Stimulated activated CD4-positive, alpha-beta T cell treated with anti-CD3 and anti-CD28 coated beads, TNF-alpha, amount 100 ng/mL, for 48 hours (primary cell): ENCODE data around the gene TMEM204.
"Not testable (repeated sequence)": the region's sequence is repeated elsewhere in the genome, so short reads cannot be mapped to it uniquely, and the experiment has no call there.

ENCODE experiments used
- DNase-seq, 3 donors: peaks; one replicate each; pipeline ENCODE4 v3.0.0-alpha.2; 2020; ENCODE audit warnings: low read depth in 3 of 3

The TMEM204 gene

DNA sequence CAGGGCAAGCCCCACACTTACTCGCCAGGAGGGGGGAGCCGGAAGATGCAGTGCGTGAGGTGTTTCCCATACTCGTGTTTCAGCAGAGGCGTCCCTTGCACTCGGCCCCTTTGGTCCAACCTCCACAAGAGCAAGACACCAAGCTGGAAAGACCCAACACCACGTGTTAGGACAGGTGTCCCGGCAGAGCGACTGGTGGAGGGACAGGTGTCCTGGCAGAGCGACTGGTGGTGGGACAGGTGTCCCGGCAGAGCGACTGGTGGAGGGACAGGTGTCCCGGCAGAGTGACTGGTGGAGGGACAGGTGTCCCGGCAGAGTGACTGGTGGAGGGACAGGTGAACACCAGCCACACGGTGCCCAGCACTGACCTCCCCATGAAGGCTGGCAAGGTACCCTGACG lies 59.0 kb downstream of the TMEM204 start:
- DNase-seq, result no peak

DNA sequence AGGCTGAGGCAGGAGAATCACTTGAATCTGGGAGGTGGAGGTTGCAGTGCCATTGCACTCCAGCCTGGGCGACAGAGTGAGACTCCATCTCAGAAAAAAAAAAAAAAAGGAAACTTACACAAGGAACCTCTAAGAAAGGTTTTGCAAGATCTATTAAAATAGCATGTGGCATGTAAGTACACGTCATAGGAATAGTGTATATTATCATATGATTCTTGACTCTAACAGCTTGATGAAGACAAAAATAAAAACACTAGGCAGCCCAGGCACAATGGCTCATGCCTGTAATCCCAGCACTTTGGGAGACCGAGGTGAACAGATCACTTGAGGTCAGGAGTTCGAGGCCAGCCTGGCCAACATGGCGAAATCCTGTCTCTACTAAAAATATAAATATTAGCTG lies 62.0 kb downstream of the TMEM204 start:
- not testable (repeated sequence) for DNase-seq

DNA sequence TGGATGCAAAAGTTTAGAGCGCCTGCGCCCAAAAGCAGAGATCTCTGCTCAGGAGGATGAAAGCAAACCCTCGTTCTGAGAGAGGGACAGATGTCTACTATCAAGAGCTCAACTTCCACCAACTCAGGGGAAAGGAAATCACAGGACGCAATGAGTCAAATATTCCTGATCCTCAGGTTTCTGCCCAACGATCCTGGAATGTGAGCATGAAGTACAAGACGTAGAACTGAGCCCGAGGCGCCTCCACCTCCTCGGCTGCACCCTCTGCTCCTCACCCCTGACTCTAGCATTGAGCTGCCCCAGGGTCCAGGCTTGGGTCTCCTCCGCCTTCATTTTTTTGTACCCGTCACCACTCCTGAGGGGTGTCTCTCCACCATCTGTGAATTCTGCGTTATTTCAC lies 63.0 kb downstream of the TMEM204 start:
- no peak for DNase-seq

DNA sequence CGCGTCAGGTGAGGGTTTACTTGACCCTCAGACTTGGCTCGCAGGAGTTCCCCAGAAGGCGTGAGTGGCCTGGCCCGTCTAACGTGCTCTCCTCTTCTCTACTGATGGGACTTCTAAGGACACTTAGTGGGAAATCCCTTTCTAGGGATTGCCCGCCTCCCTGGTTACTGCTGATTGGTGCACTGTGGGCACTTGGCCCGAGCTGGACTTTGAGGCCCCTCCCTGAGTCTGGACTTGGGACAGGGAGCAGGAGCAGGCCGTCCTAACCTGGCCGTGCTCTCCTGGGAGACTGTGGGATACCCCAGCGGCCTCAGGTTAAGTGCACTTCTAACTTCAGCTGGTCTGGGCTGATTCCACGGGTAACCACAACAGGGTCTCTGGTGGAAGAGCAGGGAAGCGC lies 63.7 kb downstream of the TMEM204 start:
- DNase-seq, result no peak

DNA sequence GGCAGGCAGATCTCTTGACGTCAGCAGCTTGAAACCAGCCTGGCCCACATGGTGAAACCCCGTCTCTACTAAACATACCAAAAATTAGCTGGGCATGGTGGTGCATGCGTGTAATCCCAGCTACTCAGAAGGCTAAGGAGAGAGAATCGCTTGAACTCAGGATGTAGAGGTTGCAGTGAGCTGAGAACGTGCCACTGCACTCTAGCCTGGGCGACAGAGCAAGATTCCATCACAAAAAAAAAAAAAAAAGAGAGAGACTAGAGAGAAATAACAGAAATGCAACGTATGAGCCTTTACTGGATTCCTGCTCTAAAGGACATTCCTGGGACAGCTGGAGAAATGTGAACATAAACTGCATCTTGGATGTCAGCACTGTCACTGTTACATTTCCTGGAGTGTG lies 67.6 kb downstream of the TMEM204 start:
- DNase-seq, result no peak

DNA sequence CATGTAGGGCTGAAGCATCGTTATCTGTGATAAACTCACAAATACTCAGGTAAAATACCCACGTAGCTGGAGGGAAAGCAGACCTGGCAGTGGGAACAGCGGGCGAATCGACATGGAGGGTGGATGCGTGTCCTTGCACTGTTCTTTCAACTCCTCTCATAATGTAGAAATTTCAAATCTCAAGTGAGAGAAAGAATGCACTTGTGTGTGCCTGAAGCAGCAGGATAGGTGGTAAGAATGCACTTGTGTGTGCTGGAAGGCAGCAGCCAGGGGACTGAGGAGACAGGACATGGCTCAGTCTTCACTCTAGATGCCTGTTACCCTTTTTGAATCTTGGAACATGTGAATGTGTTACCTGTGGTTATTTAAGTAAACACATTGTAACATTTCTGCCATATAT lies 68.0 kb downstream of the TMEM204 start:
- DNase-seq, result no peak

DNA sequence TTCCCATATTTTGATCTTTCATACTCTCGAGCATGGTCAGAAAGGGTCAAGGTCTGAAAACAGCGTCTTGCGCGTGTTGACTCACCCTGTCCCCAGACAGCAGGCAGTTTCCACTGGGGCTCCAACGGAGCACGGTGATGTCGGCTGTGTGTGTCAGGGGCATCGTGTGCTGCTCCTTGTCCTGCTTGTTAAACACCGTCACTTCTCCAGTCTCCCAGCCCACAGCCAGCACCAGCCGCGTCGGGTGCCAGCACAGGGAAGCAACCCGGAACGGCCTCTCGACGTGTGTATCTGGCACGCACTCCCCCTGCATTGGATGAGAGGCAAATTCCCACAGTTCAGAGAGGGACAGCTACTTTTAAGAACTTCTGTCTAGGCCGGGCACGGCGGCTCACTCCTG lies 68.8 kb downstream of the TMEM204 start:
- DNase-seq, result no peak
